ENCODE results near the gene ATP6V1G1.

The ATP6V1G1 gene

GRCh38 chr9:114613087-114613486, 25.5 kb downstream of the ATP6V1G1 start:
- no peak for DNase-seq

- no peak for DNase-seq
Measured at GRCh38 chr9:114613919-114614318, 26.4 kb downstream of the ATP6V1G1 start.

- DNase-seq = no peak
Measured at GRCh38 chr9:114614373-114614772, 26.8 kb downstream of the ATP6V1G1 start.

GRCh38 chr9:114616684-114617520, 29.3 kb downstream of the ATP6V1G1 start:
- DNase-seq = no peak

- no peak for DNase-seq
Measured at GRCh38 chr9:114619191-114619761, 31.7 kb downstream of the ATP6V1G1 start.

- no peak for DNase-seq
Measured at GRCh38 chr9:114621561-114621960, 34.0 kb downstream of the ATP6V1G1 start.

GRCh38 chr9:114621975-114622609, 34.5 kb downstream of the ATP6V1G1 start:
- DNase-seq = no peak

GRCh38 chr9:114624677-114625076, 37.1 kb downstream of the ATP6V1G1 start:
- no peak for DNase-seq

GRCh38 chr9:114626415-114627020, 38.9 kb downstream of the ATP6V1G1 start:
- no peak for DNase-seq

GRCh38 chr9:114627553-114627952, 40.0 kb downstream of the ATP6V1G1 start:
- DNase-seq = no peak

- no peak for DNase-seq
Measured at GRCh38 chr9:114629563-114630090, 42.1 kb downstream of the ATP6V1G1 start.

- no peak for DNase-seq
Measured at GRCh38 chr9:114631166-114631565, 43.6 kb downstream of the ATP6V1G1 start.

GRCh38 chr9:114633438-114634089, 46.0 kb downstream of the ATP6V1G1 start:
- no peak for DNase-seq

- DNase-seq = no peak
Measured at GRCh38 chr9:114634387-114634786, 46.8 kb downstream of the ATP6V1G1 start.

GRCh38 chr9:114638404-114638803, 50.8 kb downstream of the ATP6V1G1 start:
- no peak for DNase-seq

GRCh38 chr9:114641967-114642366, 54.4 kb downstream of the ATP6V1G1 start:
- DNase-seq = no peak

GRCh38 chr9:114643001-114643400, 55.4 kb downstream of the ATP6V1G1 start:
- DNase-seq = no peak

GRCh38 chr9:114643896-114644295, 56.3 kb downstream of the ATP6V1G1 start:
- DNase-seq = no peak

Data from SHP77 treated with DMSO at 0.1 percent for 48 hours (cell line).